HL-60 (cell line): Measurements from ENCODE around the gene PHLPP2.

Experiments used
- DNase-seq, 2 experiments: peaks; one replicate each; pipeline ENCODE4 v3.0.0-alpha.2; 2010 to 2020; ENCODE audit warnings: low read depth in 1 of 2, low spot score in 1 of 2
- H3K27ac ChIP-seq: fragments of 250-450 bp; sonication (Bioruptor Pico); replicated peaks from 2 replicates; pipeline ENCODE4 v1.5.1; 2020; ENCODE audit warnings: mild to moderate bottlenecking, moderate library complexity
- H3K27me3 ChIP-seq: fragments of 250-450 bp; sonication (Bioruptor Pico); 2 replicates; pipeline ENCODE4 v1.5.1; 2021; ENCODE audit warnings: mild to moderate bottlenecking, moderate library complexity; ENCODE audit not compliant: insufficient read depth, poor library complexity, severe bottlenecking
- H3K4me3 ChIP-seq: replicated peaks from 2 replicates; pipeline ENCODE4 v1.5.1; 2011; ENCODE audit warnings: mild to moderate bottlenecking, control low read depth, low read length; ENCODE audit not compliant: insufficient read depth
- GABPA ChIP-seq: IDR thresholded peaks from 2 replicates; pipeline ENCODE4 v1.6.1; 2012; ENCODE audit warnings: low read depth
- POLR2AphosphoS5 ChIP-seq: IDR thresholded peaks from 2 replicates; pipeline ENCODE4 v1.6.1; 2012; ENCODE audit warnings: low read depth
- SPI1 ChIP-seq: IDR thresholded peaks from 2 replicates; pipeline ENCODE4 v1.6.1; 2012; ENCODE audit warnings: low read depth, mild to moderate bottlenecking, borderline replicate concordance
- TF ChIP-seq, protein P1 (sequence below): IDR thresholded peaks from 2 replicates; pipeline ENCODE4 v1.6.1; 2012; ENCODE audit warnings: low read depth; ENCODE audit not compliant: insufficient replicate concordance
- TF ChIP-seq, protein P2 (sequence below): IDR thresholded peaks from one replicate; pipeline ENCODE4 v1.5.1; 2011; ENCODE audit warnings: low read length, control low read depth, inconsistent platforms; ENCODE audit not compliant: insufficient read depth

The PHLPP2 gene

DNA sequence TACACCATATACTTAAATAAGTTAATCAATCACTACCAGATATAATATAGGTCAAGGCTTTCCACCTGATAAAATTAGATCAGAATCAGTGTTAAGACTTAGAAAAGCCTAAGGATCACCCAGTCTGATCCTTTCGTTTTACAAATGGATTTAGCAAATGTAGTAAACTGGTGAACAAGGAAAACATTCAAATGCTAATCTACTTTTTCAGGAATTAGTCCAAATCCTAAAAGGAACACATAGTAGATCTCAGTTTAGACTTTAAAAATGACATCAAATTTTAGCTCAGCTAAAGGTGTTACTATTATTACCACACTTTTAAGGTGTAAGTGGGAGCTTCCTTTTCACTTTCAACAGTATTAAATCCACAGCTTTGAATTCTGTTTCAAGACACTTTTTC is 12.0 kb downstream of the PHLPP2 start:
- no peak overlapping the region for H3K27ac ChIP-seq
- H3K27me3 ChIP-seq: no peaks in the 10 kb centered on the region
- TF ChIP-seq GABPA (no peak), POLR2AphosphoS5 (no peak), SPI1 (no peak)
- TF ChIP-seq, protein P1, sequence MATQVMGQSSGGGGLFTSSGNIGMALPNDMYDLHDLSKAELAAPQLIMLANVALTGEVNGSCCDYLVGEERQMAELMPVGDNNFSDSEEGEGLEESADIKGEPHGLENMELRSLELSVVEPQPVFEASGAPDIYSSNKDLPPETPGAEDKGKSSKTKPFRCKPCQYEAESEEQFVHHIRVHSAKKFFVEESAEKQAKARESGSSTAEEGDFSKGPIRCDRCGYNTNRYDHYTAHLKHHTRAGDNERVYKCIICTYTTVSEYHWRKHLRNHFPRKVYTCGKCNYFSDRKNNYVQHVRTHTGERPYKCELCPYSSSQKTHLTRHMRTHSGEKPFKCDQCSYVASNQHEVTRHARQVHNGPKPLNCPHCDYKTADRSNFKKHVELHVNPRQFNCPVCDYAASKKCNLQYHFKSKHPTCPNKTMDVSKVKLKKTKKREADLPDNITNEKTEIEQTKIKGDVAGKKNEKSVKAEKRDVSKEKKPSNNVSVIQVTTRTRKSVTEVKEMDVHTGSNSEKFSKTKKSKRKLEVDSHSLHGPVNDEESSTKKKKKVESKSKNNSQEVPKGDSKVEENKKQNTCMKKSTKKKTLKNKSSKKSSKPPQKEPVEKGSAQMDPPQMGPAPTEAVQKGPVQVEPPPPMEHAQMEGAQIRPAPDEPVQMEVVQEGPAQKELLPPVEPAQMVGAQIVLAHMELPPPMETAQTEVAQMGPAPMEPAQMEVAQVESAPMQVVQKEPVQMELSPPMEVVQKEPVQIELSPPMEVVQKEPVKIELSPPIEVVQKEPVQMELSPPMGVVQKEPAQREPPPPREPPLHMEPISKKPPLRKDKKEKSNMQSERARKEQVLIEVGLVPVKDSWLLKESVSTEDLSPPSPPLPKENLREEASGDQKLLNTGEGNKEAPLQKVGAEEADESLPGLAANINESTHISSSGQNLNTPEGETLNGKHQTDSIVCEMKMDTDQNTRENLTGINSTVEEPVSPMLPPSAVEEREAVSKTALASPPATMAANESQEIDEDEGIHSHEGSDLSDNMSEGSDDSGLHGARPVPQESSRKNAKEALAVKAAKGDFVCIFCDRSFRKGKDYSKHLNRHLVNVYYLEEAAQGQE: no peak
- TF ChIP-seq, protein P2, sequence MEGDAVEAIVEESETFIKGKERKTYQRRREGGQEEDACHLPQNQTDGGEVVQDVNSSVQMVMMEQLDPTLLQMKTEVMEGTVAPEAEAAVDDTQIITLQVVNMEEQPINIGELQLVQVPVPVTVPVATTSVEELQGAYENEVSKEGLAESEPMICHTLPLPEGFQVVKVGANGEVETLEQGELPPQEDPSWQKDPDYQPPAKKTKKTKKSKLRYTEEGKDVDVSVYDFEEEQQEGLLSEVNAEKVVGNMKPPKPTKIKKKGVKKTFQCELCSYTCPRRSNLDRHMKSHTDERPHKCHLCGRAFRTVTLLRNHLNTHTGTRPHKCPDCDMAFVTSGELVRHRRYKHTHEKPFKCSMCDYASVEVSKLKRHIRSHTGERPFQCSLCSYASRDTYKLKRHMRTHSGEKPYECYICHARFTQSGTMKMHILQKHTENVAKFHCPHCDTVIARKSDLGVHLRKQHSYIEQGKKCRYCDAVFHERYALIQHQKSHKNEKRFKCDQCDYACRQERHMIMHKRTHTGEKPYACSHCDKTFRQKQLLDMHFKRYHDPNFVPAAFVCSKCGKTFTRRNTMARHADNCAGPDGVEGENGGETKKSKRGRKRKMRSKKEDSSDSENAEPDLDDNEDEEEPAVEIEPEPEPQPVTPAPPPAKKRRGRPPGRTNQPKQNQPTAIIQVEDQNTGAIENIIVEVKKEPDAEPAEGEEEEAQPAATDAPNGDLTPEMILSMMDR: no peak
- no peak overlapping the region for H3K4me3 ChIP-seq
- DNase-seq: no peak

DNA sequence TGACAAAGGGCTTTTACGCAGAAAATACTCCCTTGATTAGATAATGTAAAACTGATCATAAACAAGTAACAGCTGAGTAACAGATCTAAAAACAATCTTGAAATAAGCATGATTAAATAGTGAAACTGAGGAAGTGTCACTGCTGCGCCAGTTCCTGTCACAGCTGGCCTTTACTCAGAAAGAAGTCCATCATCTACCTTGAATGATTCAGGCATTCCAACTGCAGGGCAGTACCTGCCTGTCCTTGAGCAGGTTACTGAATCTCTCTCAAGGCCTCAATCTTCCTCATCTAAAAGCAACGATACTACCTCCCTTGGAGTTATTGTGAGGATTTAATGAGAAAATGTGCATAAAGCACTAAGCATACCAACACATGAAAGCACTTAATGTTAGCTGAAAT is 12.7 kb downstream of the PHLPP2 start:
- no peaks in the 10 kb centered on the region for H3K27me3 ChIP-seq
- no peak for TF ChIP-seq POLR2AphosphoS5
- TF ChIP-seq, protein P1: no peak
- H3K27ac ChIP-seq: no peak overlapping the region
- no peak for DNase-seq
- H3K4me3 ChIP-seq: no peak overlapping the region

DNA sequence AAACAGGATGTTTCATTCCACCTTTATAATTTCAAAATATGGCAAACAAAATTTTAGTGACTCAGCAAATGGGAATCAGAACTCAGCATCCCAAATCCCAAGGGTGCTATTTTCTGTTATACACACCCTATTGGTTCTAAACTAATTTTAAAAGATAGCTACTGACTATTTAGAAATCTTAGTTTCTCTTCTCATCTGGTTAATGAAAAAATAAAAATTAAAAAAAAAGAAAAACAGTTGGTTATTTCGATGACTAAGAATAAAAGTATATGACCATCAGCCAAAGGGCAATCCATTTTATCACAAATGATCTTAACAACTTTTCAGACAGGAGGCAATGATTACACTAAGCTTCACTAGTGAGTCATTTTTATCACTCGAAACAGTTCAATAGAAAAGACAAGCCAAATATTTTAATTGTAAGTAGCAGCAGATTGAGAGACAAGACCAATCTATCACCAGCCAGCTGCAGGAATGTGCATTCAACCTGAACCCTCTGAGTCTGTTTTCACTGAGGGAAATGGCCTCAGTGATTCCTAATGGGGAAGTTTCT is 15.2 kb downstream of the PHLPP2 start:
- H3K27me3 ChIP-seq: no peaks in the 10 kb centered on the region
- no peak overlapping the region for H3K27ac ChIP-seq
- no peak overlapping the region for H3K4me3 ChIP-seq
- TF ChIP-seq SPI1 (no peak), GABPA (no peak), POLR2AphosphoS5 (no peak)
- TF ChIP-seq, protein P1: no peak
- TF ChIP-seq, protein P2: no peak
- no peak for DNase-seq
